Muscle of back (tissue), 11 donors: Measurements from ENCODE around the gene CRELD1. TPM values are rescaled to one million over a fixed set of nuclear protein-coding genes. Genes with fewer than 3 reads are reported as not detected.

ENCODE experiments used
- DNase-seq, 3 donors: peaks; one replicate each; pipeline versions ENCODE4 v3.0.0 to v3.0.0-alpha.2; 2013
- polyA plus RNA-seq, 10 donors: library from polyadenylated mRNA; unstranded; fragments of 120-200 nt; gene quantifications; one replicate each; pipeline ENCODE4 v1.2.1, GENCODE V29; 2013; ENCODE audit not compliant: insufficient read length in 10 of 10

Gene CRELD1
- polyA plus RNA-seq, 10 donors, result 21.4 to 39.8 (median 29.4) TPM

GRCh38 chr3:9955611-9956352, 22.1 kb downstream of the CRELD1 start:
- no peak for DNase-seq

GRCh38 chr3:9957214-9957613, 23.6 kb downstream of the CRELD1 start:
- no peak for DNase-seq

- no peak for DNase-seq
Observed at GRCh38 chr3:9965200-9965875, 31.7 kb downstream of the CRELD1 start.

GRCh38 chr3:9966841-9967240, 33.2 kb downstream of the CRELD1 start:
- no peak for DNase-seq

- no peak for DNase-seq
Observed at GRCh38 chr3:9969632-9970019, 36.0 kb downstream of the CRELD1 start.

GRCh38 chr3:9970020-9970652, 36.5 kb downstream of the CRELD1 start:
- no peak for DNase-seq

- DNase-seq, result peak; percentile 23 to 88 (median 30)
Observed at GRCh38 chr3:9976721-9977709, 43.4 kb downstream of the CRELD1 start.

GRCh38 chr3:9978710-9979305, 45.2 kb downstream of the CRELD1 start:
- no peak for DNase-seq

GRCh38 chr3:9980251-9980650, 46.6 kb downstream of the CRELD1 start:
- DNase-seq, result no peak

GRCh38 chr3:9986230-9986725, 52.6 kb downstream of the CRELD1 start:
- DNase-seq, result no peak

GRCh38 chr3:9994086-9994844, 60.6 kb downstream of the CRELD1 start:
- no peak for DNase-seq

Other genes starting within 250 kb of the CRELD1 start
- gene CPNE9, start 230.0 kb upstream of the CRELD1 start, polyA plus RNA-seq, result not detected
- 10 to 100 TPM; 10.8 to 17.3 (median 12.9) TPM for gene BRPF1, start 202.1 kb upstream of the CRELD1 start, polyA plus RNA-seq
- 10 to 100 TPM; 22.3 to 42.0 (median 28.0) TPM for gene OGG1, start 183.9 kb upstream of the CRELD1 start, polyA plus RNA-seq
- 10 to 100 TPM in 9 of 10 donors, 1 to 10 TPM in 1; 10.0 to 19.5 (median 14.5) TPM for gene CAMK1, start 163.9 kb upstream of the CRELD1 start, polyA plus RNA-seq
- gene TADA3, start 141.4 kb upstream of the CRELD1 start, polyA plus RNA-seq, result 10 to 100 TPM; 49.2 to 56.4 (median 53.4) TPM
- 100 to 1,000 TPM in 1 of 10 donors, 10 to 100 TPM in 9; 58.5 to 101 (median 82.9) TPM for gene ARPC4, start 140.8 kb upstream of the CRELD1 start, polyA plus RNA-seq
- 10 to 100 TPM; 15.7 to 53.1 (median 23.5) TPM for gene TTLL3, start 123.6 kb upstream of the CRELD1 start, polyA plus RNA-seq
- 10 to 100 TPM; 22.9 to 32.7 (median 27.8) TPM for gene RPUSD3, start 89.8 kb upstream of the CRELD1 start, polyA plus RNA-seq
- 1 to 10 TPM in 1 of 10 donors, under 1 TPM in 7, not detected in 2; 0.21 to 1.1 (median 0.41) TPM for gene CIDEC, start 53.6 kb upstream of the CRELD1 start, polyA plus RNA-seq
- gene JAGN1, start 43.2 kb upstream of the CRELD1 start, polyA plus RNA-seq, result 10 to 100 TPM; 24.6 to 33.7 (median 28.8) TPM
- gene IL17RE, start 31.0 kb upstream of the CRELD1 start, polyA plus RNA-seq, result 10 to 100 TPM in 1 of 10 donors, 1 to 10 TPM in 8, under 1 TPM in 1; 0.97 to 14.4 (median 1.7) TPM
- gene IL17RC, start 16.7 kb upstream of the CRELD1 start, polyA plus RNA-seq, result 10 to 100 TPM; 15.2 to 37.4 (median 22.1) TPM
- 1 to 10 TPM in 9 of 10 donors, under 1 TPM in 1; 0.92 to 2.9 (median 1.7) TPM for gene PRRT3, start 18.6 kb downstream of the CRELD1 start, polyA plus RNA-seq
- 10 to 100 TPM; 31.8 to 44.7 (median 39.0) TPM for gene EMC3, start 53.0 kb downstream of the CRELD1 start, polyA plus RNA-seq
- gene FANCD2, start 92.6 kb downstream of the CRELD1 start, polyA plus RNA-seq, result 10 to 100 TPM in 4 of 10 donors, 1 to 10 TPM in 6; 5.8 to 11.8 (median 9.8) TPM
- not detected for gene FANCD2OS, start 174.4 kb downstream of the CRELD1 start, polyA plus RNA-seq
- gene BRK1, start 181.8 kb downstream of the CRELD1 start, polyA plus RNA-seq, result 100 to 1,000 TPM; 119 to 163 (median 143) TPM
- 10 to 100 TPM; 41.0 to 53.0 (median 44.5) TPM for gene VHL, start 207.9 kb downstream of the CRELD1 start, polyA plus RNA-seq
- gene IRAK2, start 231.1 kb downstream of the CRELD1 start, polyA plus RNA-seq, result under 1 TPM; 0.51 to 0.83 (median 0.71) TPM